ENCODE data around the gene KMT2B.

Gene KMT2B

GRCh38 chr19:35775046-35775297 is 57.2 kb downstream of the KMT2B start:
- intact Hi-C loops (cut with DNase I) = loop anchor here (1.0 to 10.0 kb wide), 2 partner anchors 17 to 160 kb away; partner anchors contain the start of genes LRFN3 and PROSER3
- no peak for DNase-seq

DNA sequence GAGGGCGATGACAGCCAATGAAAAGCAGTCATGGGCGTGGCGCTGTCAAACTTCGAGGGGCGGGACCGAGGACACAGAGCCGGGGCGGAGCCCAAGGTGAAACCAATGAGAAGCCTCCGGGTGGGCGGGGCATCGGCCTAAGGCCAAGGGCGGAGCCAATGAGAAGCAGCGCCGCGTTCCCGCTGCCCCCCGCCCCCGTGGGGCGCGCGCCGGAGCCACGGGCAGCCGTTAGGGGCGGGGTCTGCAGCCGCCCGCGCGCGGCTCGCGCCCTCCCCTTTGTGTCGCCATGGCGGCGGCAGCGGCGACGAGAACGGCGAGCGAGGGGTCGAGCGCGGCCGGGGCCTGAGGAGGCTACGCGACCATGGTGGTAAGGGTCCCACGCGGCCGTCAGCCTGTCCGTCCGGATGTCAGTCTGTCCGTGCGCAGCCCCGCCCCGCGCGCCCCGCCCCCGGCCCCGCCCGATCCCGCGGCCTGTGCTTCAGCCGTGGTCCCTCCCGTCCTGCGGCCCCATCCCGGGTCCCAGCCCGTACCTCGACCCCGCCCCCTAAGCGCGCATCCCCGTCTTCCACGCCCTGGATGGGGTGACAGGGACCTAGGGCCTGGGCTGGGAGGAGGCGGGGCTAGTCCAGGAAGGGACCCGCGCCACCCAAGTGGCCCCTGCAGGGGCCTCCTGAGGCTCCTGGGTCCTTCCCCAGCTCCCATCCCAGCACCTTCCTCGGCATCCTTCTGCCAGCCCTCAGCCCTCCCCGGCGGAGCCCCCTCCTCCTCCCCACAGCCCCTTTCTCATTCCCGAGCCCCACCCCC is 57.7 kb downstream of the KMT2B start, which contains the start of gene ARHGAP33:
ARHGAP33 (plus strand) TSS at position 267 of the 804 bp plus-strand sequence; CDS start at position 362, 95 bp downstream.
- intact Hi-C loops (cut with DNase I) = loop anchor here (1.0 to 10.0 kb wide), 3 partner anchors 17 to 159 kb away; partner anchors contain the start of genes APLP1, LRFN3 and PROSER3
- DNase-seq = peak; percentile 98 to 100 (median 100)

- intact Hi-C loops (cut with DNase I) = loop anchor here (2.0 to 10.0 kb wide), 2 partner anchors 93 to 159 kb away; partner anchors contain the start of genes APLP1 and LRFN3
- DNase-seq = peak in 1 of 10 donors; percentile 84
Measured at GRCh38 chr19:35776102-35776788, 58.4 kb downstream of the KMT2B start.

GRCh38 chr19:35777086-35777841 is 59.5 kb downstream of the KMT2B start:
- DNase-seq = peak in 4 of 10 donors; percentile 18 to 80 (median 48)
- intact Hi-C loops (cut with DNase I) = loop anchor here (2.0 to 10.0 kb wide), 2 partner anchors 92 to 158 kb away; partner anchors contain the start of genes APLP1 and LRFN3

GRCh38 chr19:35777961-35778360 is 60.2 kb downstream of the KMT2B start:
- intact Hi-C loops (cut with DNase I) = loop anchor here (2.0 to 10.0 kb wide), 2 partner anchors 91 to 157 kb away; partner anchors contain the start of genes APLP1 and LRFN3

DNA sequence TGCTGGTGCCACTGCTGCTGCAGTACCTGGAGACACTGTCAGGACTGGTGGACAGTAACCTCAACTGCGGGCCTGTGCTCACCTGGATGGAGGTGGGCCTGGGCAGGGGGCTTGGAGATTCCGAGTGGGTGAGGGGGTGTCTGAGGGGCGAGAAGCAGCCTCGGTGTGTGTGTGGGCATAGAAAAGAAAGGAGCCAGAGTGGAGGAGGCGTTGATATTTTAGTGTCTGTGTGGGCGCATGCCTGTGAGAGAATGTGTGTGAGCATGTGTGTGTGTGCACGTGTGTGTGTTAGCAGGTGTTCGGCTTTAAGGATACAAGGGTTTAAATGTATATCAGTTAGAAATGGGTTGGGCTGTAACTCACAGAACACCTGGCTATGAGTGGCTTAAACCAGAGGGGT is 61.2 kb downstream of the KMT2B start:
- intact Hi-C loops (cut with DNase I) = loop anchor here (10.0 kb wide), 1 partner anchor 156 kb away; the partner anchor contains the start of gene LRFN3
- DNase-seq = no peak

More at GRCh38 chr19:35777961-35778360, 60.2 kb downstream of the KMT2B start:
- no peak for DNase-seq

DNA sequence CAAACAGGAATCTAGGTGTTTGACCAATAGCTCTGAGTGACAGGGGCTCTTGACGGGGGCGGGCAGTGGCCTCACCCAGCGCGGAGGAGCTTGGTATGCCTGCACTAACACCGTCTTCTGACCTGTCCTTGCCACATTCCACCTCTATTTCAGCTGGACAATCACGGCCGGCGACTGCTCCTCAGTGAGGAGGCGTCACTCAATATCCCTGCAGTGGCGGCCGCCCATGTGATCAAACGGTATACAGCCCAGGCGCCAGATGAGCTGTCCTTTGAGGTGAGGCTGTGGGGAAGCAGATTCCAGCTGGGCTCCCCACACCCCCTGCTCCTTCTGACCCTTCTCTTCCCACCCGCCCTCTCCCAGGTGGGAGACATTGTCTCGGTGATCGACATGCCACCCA is 62.3 kb downstream of the KMT2B start:
- DNase-seq = no peak
- intact Hi-C loops (cut with DNase I) = no loop called here

DNA sequence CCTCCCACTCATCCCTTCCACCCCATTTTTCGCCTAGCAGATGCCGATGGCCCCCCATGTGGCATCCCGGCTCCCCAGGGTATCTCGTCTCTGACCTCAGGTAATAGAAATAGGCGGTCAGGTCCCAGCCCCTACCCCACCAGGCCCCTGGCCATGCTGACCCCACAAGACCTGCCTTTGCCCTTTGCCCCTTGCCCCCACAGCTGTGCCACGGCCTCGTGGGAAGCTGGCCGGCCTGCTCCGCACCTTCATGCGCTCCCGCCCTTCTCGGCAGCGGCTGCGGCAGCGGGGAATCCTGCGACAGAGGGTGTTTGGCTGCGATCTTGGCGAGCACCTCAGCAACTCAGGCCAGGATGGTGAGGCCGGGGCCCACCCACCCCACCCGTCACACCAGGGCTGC is 62.9 kb downstream of the KMT2B start:
- peak in 1 of 10 donors; percentile 70 for DNase-seq
- intact Hi-C loops (cut with DNase I) = no loop called here

- no peak for DNase-seq
- intact Hi-C loops (cut with DNase I) = no loop called here
Measured at GRCh38 chr19:35781650-35782049, 63.8 kb downstream of the KMT2B start.

DNA sequence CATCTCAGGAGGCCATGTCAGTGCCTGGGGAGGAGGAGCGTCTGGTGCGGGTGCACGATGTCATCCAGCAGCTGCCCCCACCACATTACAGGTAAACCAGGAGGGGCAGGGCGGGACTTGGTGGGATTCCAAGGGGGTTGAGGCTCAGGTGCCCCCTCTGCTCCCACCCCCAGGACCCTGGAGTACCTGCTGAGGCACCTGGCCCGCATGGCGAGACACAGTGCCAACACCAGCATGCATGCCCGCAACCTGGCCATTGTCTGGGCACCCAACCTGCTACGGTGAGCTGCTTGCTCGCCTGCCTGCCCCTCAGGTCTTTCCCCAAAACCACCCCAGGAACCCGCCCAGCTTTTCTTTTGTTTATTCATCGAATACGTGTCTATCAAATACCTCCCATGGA is 64.8 kb downstream of the KMT2B start:
- intact Hi-C loops (cut with DNase I) = no loop called here
- DNase-seq = no peak

GRCh38 chr19:35783469-35784434 is 65.9 kb downstream of the KMT2B start:
- intact Hi-C loops (cut with DNase I) = no loop called here
- peak in 1 of 10 donors; percentile 68 for DNase-seq

- peak in 1 of 10 donors; percentile 70 for DNase-seq
- intact Hi-C loops (cut with DNase I) = no loop called here
Measured at GRCh38 chr19:35784503-35785338, 66.9 kb downstream of the KMT2B start.

DNA sequence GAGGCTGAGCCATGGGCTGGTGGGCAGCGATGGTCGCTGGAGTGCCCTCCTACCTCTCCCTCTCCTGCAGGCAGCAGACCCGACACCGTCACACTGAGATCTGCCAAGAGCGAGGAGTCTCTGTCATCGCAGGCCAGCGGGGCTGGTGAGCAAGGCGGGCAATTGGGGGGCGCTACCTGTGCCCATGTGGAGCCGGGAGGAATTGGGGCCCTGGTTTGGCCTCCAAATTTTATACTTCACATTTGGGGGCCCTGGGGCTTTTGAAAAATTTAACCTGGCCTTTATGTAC is 67.5 kb downstream of the KMT2B start:
- DNase-seq = peak in 1 of 10 donors; percentile 63
- intact Hi-C loops (cut with DNase I) = no loop called here

- intact Hi-C loops (cut with DNase I) = no loop called here
- DNase-seq = peak in 1 of 10 donors; percentile 61
Measured at GRCh38 chr19:35786299-35787160, 68.7 kb downstream of the KMT2B start.

GRCh38 chr19:35787227-35787799 is 69.5 kb downstream of the KMT2B start:
- intact Hi-C loops (cut with DNase I) = no loop called here

More at GRCh38 chr19:35787227-35787799, 69.5 kb downstream of the KMT2B start:
- peak in 1 of 10 donors; percentile 52 for DNase-seq

All from posterior cingulate gyrus (tissue), 11 donors.